ENCODE data around the gene ABCC6. TPM values are rescaled to one million over a fixed set of nuclear protein-coding genes. Genes with fewer than 3 reads are reported as not detected.
A peak's percentile ranks its signal among the peaks of the same experiment; 100 is the strongest.

The ABCC6 gene
- total and polyA plus RNA-seq, 2 of the 13 experiments (the other 11 are each of a cell fraction or from before 2014, with no cell fraction given): 82.4 to 105 TPM

DNA sequence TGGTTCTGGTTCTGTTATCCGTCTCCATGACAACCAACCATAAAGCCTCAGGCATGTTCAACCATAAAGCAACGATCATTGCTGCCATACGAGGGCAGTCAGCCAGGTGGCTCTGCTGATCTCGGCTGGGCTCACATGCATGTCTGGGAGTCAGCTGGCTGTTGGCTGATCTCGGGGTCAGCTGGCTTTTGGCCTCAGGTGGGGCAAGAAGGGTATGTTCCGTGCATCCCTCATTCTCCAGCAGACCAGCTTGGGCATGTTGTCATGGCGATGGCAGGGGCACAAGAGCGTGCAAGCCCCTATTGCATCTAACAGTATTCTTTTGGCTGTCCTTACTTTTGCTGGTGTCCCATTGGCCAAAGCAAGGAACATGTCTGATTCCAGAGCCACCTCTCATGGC, 86.2 kb downstream of the ABCC6 start:
- peaks cover 3% of the 10 kb centered on the region; the same call in 1 of the 2 replicates for H4K20me1 ChIP-seq (ENCODE audit: insufficient read depth, low read length)
- ChIA-PET POLR2A (interaction anchor here (0.6 kb wide), 1 partner anchor 45 kb away, joined by 3 read pairs; no protein-coding TSS in a partner anchor), CTCF (ENCODE audit: low intra/inter-chr PET ratio, low total read pairs) (no interaction called here)
- FAIRE-seq: no peak
- no peak for DNase-seq (ENCODE audit: low spot score)
- H2AFZ ChIP-seq (ENCODE audit: low read length): no peak overlapping the region
- H3K9ac ChIP-seq (ENCODE audit: insufficient read depth, low read depth, low read length): no peak overlapping the region
- no peak overlapping the region for H3K27ac ChIP-seq (ENCODE audit: extremely low read length, insufficient read depth, low read length)
- in situ Hi-C loops (cut with HindIII; ENCODE audit: extremely low pct_ligation_motif_present, low pct_unique_long_range_greater_than_20kb) (no loop called here), intact Hi-C loops (cut with micrococcal nuclease; ENCODE audit: unreplicated experiment) (no loop called here)
- 96% methylated on average over 6 of the region's 8 CpGs for WGBS (ENCODE audit: low lambda C conversion rate)
- H3K27me3 ChIP-seq (ENCODE audit: control insufficient read depth in 1 of 2, insufficient read depth in 2 of 2, low read length in 2 of 2): no peaks in the 10 kb centered on the region
- H3K9me3 ChIP-seq (ENCODE audit: low read length): no peaks in the 10 kb centered on the region
- H3K4me1 ChIP-seq (ENCODE audit: insufficient read depth, low read length): no peaks in the 10 kb centered on the region
- TF ChIP-seq RFX1 (IDR thresholded peaks at IDR 0.05) (peak; percentile 47; the same call in 1 of the 2 replicates), ZNF256 (CRISPR knock-in tag; conservative IDR thresholded peaks at IDR 0.05) (no peak)
- no peak overlapping the region for H3K4me2 ChIP-seq (ENCODE audit: low read depth, low read length)
- ATAC-seq: no peak
- BruUV-seq (replicated peaks): no TSS peak
- no peak overlapping the region for H3K4me3 ChIP-seq (replicated peaks in 1 of 3; ENCODE audit: insufficient read depth in 1 of 3, low read depth in 2 of 3, low read length in 3 of 3)
- no peaks in the 10 kb centered on the region for H3K79me2 ChIP-seq (ENCODE audit: insufficient read depth, low read length)
- peaks cover 52 to 88% of the 10 kb centered on the region in 2 experiments for H3K36me3 ChIP-seq (replicated peaks in 1 of 2; ENCODE audit: control insufficient read depth in 1 of 2, insufficient read depth in 2 of 2, low read length in 2 of 2)

DNA sequence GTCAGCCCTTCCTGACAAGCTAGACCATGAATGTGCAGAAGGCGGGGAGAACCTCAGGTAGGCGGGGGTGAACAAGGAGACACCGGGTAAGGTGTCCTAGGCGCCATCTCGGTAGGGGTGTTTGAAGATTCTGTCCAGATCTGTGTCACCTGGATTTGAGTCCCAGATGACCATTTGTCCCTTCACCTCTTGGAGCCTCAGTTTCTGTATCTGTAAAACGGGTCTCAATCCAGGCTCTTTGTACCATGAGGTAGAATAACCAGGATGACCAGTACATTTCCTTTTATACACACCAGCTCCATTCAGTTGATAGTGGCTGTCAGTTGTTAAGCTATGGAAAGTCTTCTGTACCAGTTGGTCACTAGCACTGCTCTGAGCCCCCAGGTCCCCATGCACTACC, 86.7 kb downstream of the ABCC6 start:
- Histone ChIP-seq H3K4me2 (ENCODE audit: low read depth, low read length) (no peak overlapping the region), H3K9ac (ENCODE audit: insufficient read depth, low read depth, low read length) (no peak overlapping the region), H3K4me3 (replicated peaks in 1 of 3; ENCODE audit: insufficient read depth in 1 of 3, low read depth in 2 of 3, low read length in 3 of 3) (no peak overlapping the region), H3K79me2 (ENCODE audit: insufficient read depth, low read length) (no peaks in the 10 kb centered on the region), H3K9me3 (ENCODE audit: low read length) (no peaks in the 10 kb centered on the region), H2AFZ (ENCODE audit: low read length) (no peak overlapping the region), H3K36me3 (replicated peaks in 1 of 2; ENCODE audit: control insufficient read depth in 1 of 2, insufficient read depth in 2 of 2, low read length in 2 of 2) (peaks cover 56 to 91% of the 10 kb centered on the region in 2 experiments), H3K27me3 (ENCODE audit: control insufficient read depth in 1 of 2, insufficient read depth in 2 of 2, low read length in 2 of 2) (no peaks in the 10 kb centered on the region), H4K20me1 (ENCODE audit: insufficient read depth, low read length) (peaks cover 3% of the 10 kb centered on the region; the same call in 1 of the 2 replicates), H3K4me1 (ENCODE audit: insufficient read depth, low read length) (no peaks in the 10 kb centered on the region), H3K27ac (ENCODE audit: extremely low read length, insufficient read depth, low read length) (no peak overlapping the region)
- TF ChIP-seq MBNL3 (CRISPR knock-in tag; conservative IDR thresholded peaks at IDR 0.05) (no peak), ZNF629 (CRISPR knock-in tag; conservative IDR thresholded peaks at IDR 0.05) (peak; percentile 84)
- no peak for ATAC-seq
- ChIA-PET CTCF (ENCODE audit: low intra/inter-chr PET ratio, low total read pairs) (no interaction called here), POLR2A (interaction anchor here (0.6 kb wide), 1 partner anchor 46 kb away, joined by 3 read pairs; no protein-coding TSS in a partner anchor)
- FAIRE-seq: no peak
- intact Hi-C loops (cut with micrococcal nuclease; ENCODE audit: unreplicated experiment): no loop called here
- 98% methylated on average over 6 of the region's 6 CpGs for WGBS (ENCODE audit: low lambda C conversion rate)
- in situ Hi-C loops (cut with HindIII; ENCODE audit: extremely low pct_ligation_motif_present, low pct_unique_long_range_greater_than_20kb): no loop called here
- no peak for DNase-seq (ENCODE audit: low spot score)
- BruUV-seq (replicated peaks): no TSS peak

All from HepG2 (cell line).